ENCODE data around the gene SULT1C3.
A peak's percentile ranks its signal among the peaks of the same experiment; 100 is the strongest.

SULT1C3 gene

GRCh38 chr2:108262036-108262435 is 22.3 kb downstream of the SULT1C3 start:
- no peak overlapping the region for H3K4me3 ChIP-seq (ENCODE audit: low read length)
- TF ChIP-seq CTCF (IDR thresholded peaks at IDR 0.05; ENCODE audit: insufficient read depth, low read depth, low read length, missing control alignments): no peak
- no peak for DNase-seq (ENCODE audit: low read depth)

- no peak for DNase-seq (ENCODE audit: low read depth)
- no peak for TF ChIP-seq CTCF (IDR thresholded peaks at IDR 0.05; ENCODE audit: insufficient read depth, low read depth, low read length, missing control alignments)
Observed at GRCh38 chr2:108263401-108263800, 23.6 kb downstream of the SULT1C3 start.

GRCh38 chr2:108266218-108266617 is 26.4 kb downstream of the SULT1C3 start:
- H3K4me3 ChIP-seq (ENCODE audit: low read length): no peak overlapping the region
- TF ChIP-seq CTCF (IDR thresholded peaks at IDR 0.05; ENCODE audit: insufficient read depth, low read depth, low read length, missing control alignments): no peak
- no peak for DNase-seq (ENCODE audit: low read depth)

More at GRCh38 chr2:108263401-108263800, 23.6 kb downstream of the SULT1C3 start:
- no peak overlapping the region for H3K4me3 ChIP-seq (ENCODE audit: low read length)

- H3K4me3 ChIP-seq (ENCODE audit: low read length): no peak overlapping the region
- TF ChIP-seq CTCF (IDR thresholded peaks at IDR 0.05; ENCODE audit: insufficient read depth, low read depth, low read length, missing control alignments): no peak
- DNase-seq (ENCODE audit: low read depth): peak; percentile 53
Observed at GRCh38 chr2:108267101-108267500, 27.3 kb downstream of the SULT1C3 start.

GRCh38 chr2:108268001-108268400 is 28.2 kb downstream of the SULT1C3 start:
- no peak for TF ChIP-seq CTCF (IDR thresholded peaks at IDR 0.05; ENCODE audit: insufficient read depth, low read depth, low read length, missing control alignments)
- no peak overlapping the region for H3K4me3 ChIP-seq (ENCODE audit: low read length)
- DNase-seq (ENCODE audit: low read depth): peak; percentile 91

GRCh38 chr2:108270346-108270745 is 30.6 kb downstream of the SULT1C3 start:
- no peak for TF ChIP-seq CTCF (IDR thresholded peaks at IDR 0.05; ENCODE audit: insufficient read depth, low read depth, low read length, missing control alignments)
- H3K4me3 ChIP-seq (ENCODE audit: low read length): no peak overlapping the region
- DNase-seq (ENCODE audit: low read depth): no peak

- no peak overlapping the region for H3K4me3 ChIP-seq (ENCODE audit: low read length)
- DNase-seq (ENCODE audit: low read depth): peak; percentile 48
- TF ChIP-seq CTCF (IDR thresholded peaks at IDR 0.05; ENCODE audit: insufficient read depth, low read depth, low read length, missing control alignments): no peak
Observed at GRCh38 chr2:108270768-108271506, 31.2 kb downstream of the SULT1C3 start.
